Astrocyte (in vitro differentiated cells and primary cell): Measurements from ENCODE around the gene BIRC6. TPM values are rescaled to one million over a fixed set of nuclear protein-coding genes. Genes with fewer than 3 reads are reported as not detected.

Experiments
- DNase-seq: peaks from one replicate; pipeline ENCODE4 v3.0.0-alpha.2; 2010; ENCODE audit warnings: low read depth
- FAIRE-seq: peaks from 2 replicates; lab custom pipeline; 2011; peaks lifted over from hg19 to GRCh38; lab: Jason Lieb, UNC
- H2AFZ ChIP-seq: 2 replicates; pipeline ENCODE4 v1.6.0; 2012; ENCODE audit warnings: low read depth, low read length, inconsistent platforms
- H3K27ac ChIP-seq: 2 replicates; pipeline ENCODE4 v1.5.1; 2011; ENCODE audit warnings: low read depth, low read length, inconsistent platforms
- H3K27me3 ChIP-seq: 2 replicates; pipeline ENCODE4 v1.6.0; 2011; ENCODE audit warnings: low read length, inconsistent platforms; ENCODE audit not compliant: insufficient read depth
- H3K36me3 ChIP-seq: 2 replicates; pipeline ENCODE4 v1.5.1; 2011; ENCODE audit warnings: low read length, inconsistent platforms; ENCODE audit not compliant: insufficient read depth
- H3K4me1 ChIP-seq: 2 replicates; pipeline ENCODE4 v1.5.1; 2011; ENCODE audit warnings: low read length, inconsistent platforms; ENCODE audit not compliant: insufficient read depth
- H3K4me2 ChIP-seq: 2 replicates; pipeline ENCODE4 v1.6.0; 2012; ENCODE audit warnings: low read length, inconsistent platforms
- H3K4me3 ChIP-seq: 2 replicates; pipeline ENCODE4 v1.5.1; 2011; ENCODE audit warnings: low read depth, mild to moderate bottlenecking, low read length, inconsistent platforms; ENCODE audit not compliant: insufficient read depth
- H3K79me2 ChIP-seq: 2 replicates; pipeline ENCODE4 v1.6.0; 2012; ENCODE audit warnings: mild to moderate bottlenecking, low read length, inconsistent platforms; ENCODE audit not compliant: insufficient read depth
- H3K9ac ChIP-seq: 2 replicates; pipeline ENCODE4 v1.6.0; 2012; ENCODE audit warnings: mild to moderate bottlenecking, low read length, inconsistent platforms
- H3K9me3 ChIP-seq: 2 replicates; pipeline ENCODE4 v1.5.1; 2012; ENCODE audit warnings: low read depth, mild to moderate bottlenecking, low read length, inconsistent platforms; ENCODE audit not compliant: insufficient read depth
- H4K20me1 ChIP-seq: 2 replicates; pipeline ENCODE4 v1.6.0; 2012; ENCODE audit warnings: low read length, inconsistent platforms; ENCODE audit not compliant: insufficient read depth
- H3K27ac Mint-ChIP-seq: one replicate; pipeline ENCODE4 v1.8.0; 2021; ENCODE audit warnings: mild to moderate bottlenecking, mixed read lengths; ENCODE audit not compliant: unreplicated experiment
- H3K27me3 Mint-ChIP-seq: one replicate; pipeline ENCODE4 v1.8.0; 2021; ENCODE audit warnings: low read depth, mixed read lengths; ENCODE audit not compliant: unreplicated experiment
- H3K36me3 Mint-ChIP-seq: one replicate; pipeline ENCODE4 v1.8.0; 2021; ENCODE audit warnings: low read depth, mixed read lengths; ENCODE audit not compliant: unreplicated experiment
- H3K4me1 Mint-ChIP-seq: one replicate; pipeline ENCODE4 v1.8.0; 2021; ENCODE audit warnings: low read depth, mixed read lengths; ENCODE audit not compliant: unreplicated experiment
- H3K4me3 Mint-ChIP-seq: one replicate; pipeline ENCODE4 v1.8.0; 2021; ENCODE audit warnings: mild to moderate bottlenecking, moderate library complexity, mixed read lengths; ENCODE audit not compliant: unreplicated experiment
- H3K9me3 Mint-ChIP-seq: one replicate; pipeline ENCODE4 v1.8.0; 2021; ENCODE audit warnings: mild to moderate bottlenecking, mixed read lengths; ENCODE audit not compliant: unreplicated experiment
- EZH2 ChIP-seq: IDR thresholded peaks from 2 replicates; pipeline ENCODE4 v1.6.1; 2012; ENCODE audit warnings: mild to moderate bottlenecking, low read length, inconsistent platforms; ENCODE audit not compliant: insufficient read depth
- total RNA-seq: library from RNA; stranded (reverse); gene quantifications from 2 replicates; pipeline ENCODE4 v1.2.1, GENCODE V29; 2021
- TF ChIP-seq, protein P1 (sequence below): IDR thresholded peaks from 2 replicates; pipeline ENCODE4 v1.5.1; 2011; ENCODE audit warnings: low read depth, mild to moderate bottlenecking, inconsistent platforms, low read length, moderate library complexity; ENCODE audit not compliant: insufficient read depth

The BIRC6 gene
- total RNA-seq, 1 donor from 2014 or later: 86.1 TPM

DNA sequence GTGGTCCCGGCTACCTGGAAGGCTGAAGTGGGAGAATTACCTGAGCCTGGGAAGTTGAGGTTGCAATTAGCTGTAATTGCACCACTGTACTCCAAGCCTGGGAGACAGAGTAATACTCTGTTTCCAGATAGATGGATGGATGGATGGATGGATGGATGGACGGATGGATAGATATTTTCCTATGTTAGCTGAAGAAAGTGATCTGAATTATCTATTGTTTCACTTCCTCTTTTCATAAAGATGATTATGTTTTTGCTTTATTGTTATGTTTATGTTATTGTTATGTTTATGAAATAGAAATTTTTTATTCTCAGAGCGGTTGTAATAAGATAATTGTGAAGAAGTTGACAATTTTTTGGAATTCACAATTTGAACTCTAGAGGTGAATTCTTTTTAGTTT, 237.8 kb downstream of the BIRC6 start:
- Histone ChIP-seq H3K27me3 (no peaks in the 10 kb centered on the region), H3K79me2 (no peaks in the 10 kb centered on the region), H2AFZ (no peak overlapping the region), H3K9me3 (no peaks in the 10 kb centered on the region), H3K36me3 (peaks cover 8% of the 10 kb centered on the region), H4K20me1 (peaks cover 3% of the 10 kb centered on the region), H3K4me3 (no peak overlapping the region), H3K4me2 (no peak overlapping the region), H3K9ac (no peak overlapping the region), H3K27ac (no peak overlapping the region), H3K4me1 (no peaks in the 10 kb centered on the region)
- no peaks in the 10 kb centered on the region for H3K27me3 Mint-ChIP-seq
- FAIRE-seq (no peak), DNase-seq (no peak)
- TF ChIP-seq, protein P1, sequence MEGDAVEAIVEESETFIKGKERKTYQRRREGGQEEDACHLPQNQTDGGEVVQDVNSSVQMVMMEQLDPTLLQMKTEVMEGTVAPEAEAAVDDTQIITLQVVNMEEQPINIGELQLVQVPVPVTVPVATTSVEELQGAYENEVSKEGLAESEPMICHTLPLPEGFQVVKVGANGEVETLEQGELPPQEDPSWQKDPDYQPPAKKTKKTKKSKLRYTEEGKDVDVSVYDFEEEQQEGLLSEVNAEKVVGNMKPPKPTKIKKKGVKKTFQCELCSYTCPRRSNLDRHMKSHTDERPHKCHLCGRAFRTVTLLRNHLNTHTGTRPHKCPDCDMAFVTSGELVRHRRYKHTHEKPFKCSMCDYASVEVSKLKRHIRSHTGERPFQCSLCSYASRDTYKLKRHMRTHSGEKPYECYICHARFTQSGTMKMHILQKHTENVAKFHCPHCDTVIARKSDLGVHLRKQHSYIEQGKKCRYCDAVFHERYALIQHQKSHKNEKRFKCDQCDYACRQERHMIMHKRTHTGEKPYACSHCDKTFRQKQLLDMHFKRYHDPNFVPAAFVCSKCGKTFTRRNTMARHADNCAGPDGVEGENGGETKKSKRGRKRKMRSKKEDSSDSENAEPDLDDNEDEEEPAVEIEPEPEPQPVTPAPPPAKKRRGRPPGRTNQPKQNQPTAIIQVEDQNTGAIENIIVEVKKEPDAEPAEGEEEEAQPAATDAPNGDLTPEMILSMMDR: no peak
- no peak for TF ChIP-seq EZH2
- no peak overlapping the region for H3K27ac Mint-ChIP-seq
- peaks cover 4% of the 10 kb centered on the region for H3K36me3 Mint-ChIP-seq
- H3K4me3 Mint-ChIP-seq: no peak overlapping the region
- H3K9me3 Mint-ChIP-seq: no peaks in the 10 kb centered on the region
- peaks cover 10% of the 10 kb centered on the region for H3K4me1 Mint-ChIP-seq

DNA sequence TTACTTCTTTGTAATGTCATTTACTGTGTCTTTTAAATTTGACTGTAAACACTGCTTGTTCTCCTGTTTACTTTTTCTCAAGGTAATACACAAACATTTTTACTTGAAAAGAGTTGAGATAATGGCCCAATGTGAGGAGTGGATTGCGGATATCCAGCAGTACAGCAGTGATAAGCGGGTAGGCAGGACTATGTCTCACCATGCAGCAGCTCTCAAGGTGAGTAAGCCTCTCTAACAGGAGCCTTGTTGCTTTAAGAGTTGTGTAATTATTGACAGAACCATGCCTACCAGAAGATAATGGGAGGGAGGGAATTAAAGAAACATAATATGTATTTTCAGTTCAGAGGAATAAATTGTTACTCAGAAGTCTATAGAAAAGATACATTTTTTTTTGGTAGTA, 254.5 kb downstream of the BIRC6 start:
- H3K79me2 ChIP-seq: no peaks in the 10 kb centered on the region
- FAIRE-seq (no peak), DNase-seq (no peak)
- H3K9ac ChIP-seq: no peak overlapping the region
- no peaks in the 10 kb centered on the region for H3K9me3 Mint-ChIP-seq
- no peaks in the 10 kb centered on the region for H3K4me1 Mint-ChIP-seq
- peaks cover 3% of the 10 kb centered on the region for H3K36me3 Mint-ChIP-seq
- no peaks in the 10 kb centered on the region for H4K20me1 ChIP-seq
- no peak overlapping the region for H3K4me3 ChIP-seq
- H3K27ac ChIP-seq: no peak overlapping the region
- no peak overlapping the region for H3K4me3 Mint-ChIP-seq
- no peaks in the 10 kb centered on the region for H3K9me3 ChIP-seq
- H3K27me3 Mint-ChIP-seq: no peaks in the 10 kb centered on the region
- H3K36me3 ChIP-seq: peaks cover 30% of the 10 kb centered on the region
- H3K4me2 ChIP-seq: no peak overlapping the region
- TF ChIP-seq EZH2: no peak
- TF ChIP-seq, protein P1: no peak
- no peaks in the 10 kb centered on the region for H3K4me1 ChIP-seq
- H2AFZ ChIP-seq: no peak overlapping the region
- no peak overlapping the region for H3K27ac Mint-ChIP-seq
- H3K27me3 ChIP-seq: no peaks in the 10 kb centered on the region

DNA sequence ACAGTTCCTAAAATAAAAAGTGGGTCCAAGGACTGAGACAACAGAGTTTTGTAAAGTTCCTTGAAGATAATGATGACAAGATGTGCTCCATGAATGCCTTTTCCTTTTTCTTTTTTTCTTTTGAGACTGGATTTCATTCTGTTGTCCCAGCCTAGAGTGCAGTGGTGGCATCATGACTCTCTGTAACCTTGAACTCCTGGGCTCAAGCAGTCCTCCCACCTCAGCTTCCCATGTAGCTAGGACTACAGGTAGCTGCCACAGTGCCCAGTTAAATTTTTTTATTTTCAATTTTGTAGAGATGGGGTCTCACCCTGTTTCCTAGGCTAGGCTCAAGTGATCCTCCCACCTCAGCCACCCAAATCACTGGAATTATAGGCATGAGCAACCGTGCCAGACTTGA, 254.9 kb downstream of the BIRC6 start:
- Histone ChIP-seq H2AFZ (no peak overlapping the region), H3K9me3 (no peaks in the 10 kb centered on the region), H3K4me2 (no peak overlapping the region), H3K27me3 (no peaks in the 10 kb centered on the region), H3K9ac (no peak overlapping the region), H3K36me3 (peaks cover 30% of the 10 kb centered on the region), H3K79me2 (no peaks in the 10 kb centered on the region), H4K20me1 (no peaks in the 10 kb centered on the region), H3K4me1 (no peaks in the 10 kb centered on the region), H3K4me3 (no peak overlapping the region), H3K27ac (no peak overlapping the region)
- FAIRE-seq (no peak), DNase-seq (no peak)
- H3K9me3 Mint-ChIP-seq: no peaks in the 10 kb centered on the region
- no peaks in the 10 kb centered on the region for H3K27me3 Mint-ChIP-seq
- H3K4me3 Mint-ChIP-seq: no peak overlapping the region
- no peaks in the 10 kb centered on the region for H3K4me1 Mint-ChIP-seq
- H3K27ac Mint-ChIP-seq: no peak overlapping the region
- H3K36me3 Mint-ChIP-seq: peaks cover 3% of the 10 kb centered on the region
- no peak for TF ChIP-seq EZH2
- TF ChIP-seq, protein P1: no peak
